H1 (cell line): Measurements from ENCODE around the gene CNNM4. TPM values are rescaled to one million over a fixed set of nuclear protein-coding genes. Genes with fewer than 3 reads are reported as not detected.

Experiments used
- CTCF ChIA-PET: fragments of 300-600 bp; sonication (Branson Sonifier 250); formaldehyde crosslinking; loops from one replicate; lab custom pipeline; 2021; ENCODE audit not compliant: partially characterized antibody; lab: Charles Lee
- POLR2A ChIA-PET: fragments of 300-600 bp; sonication (Branson Sonifier 250); formaldehyde crosslinking; loops from one replicate; lab custom pipeline; 2021; ENCODE audit warnings: inconsistent platforms; ENCODE audit not compliant: partially characterized antibody; lab: Charles Lee
- DNase-seq, 2 experiments: peaks; one replicate each; pipeline versions ENCODE4 v3.0.0 to v3.0.0-alpha.2; 2010 to 2022; ENCODE audit warnings: low spot score in 2 of 2, low read depth in 1 of 2, mixed read lengths in 1 of 2
- FAIRE-seq: peaks from 2 replicates; lab custom pipeline; 2011; peaks lifted over from hg19 to GRCh38; lab: Jason Lieb, UNC
- H2AFZ ChIP-seq: 2 replicates; pipeline ENCODE4 v1.8.1; 2012; ENCODE audit warnings: low read length, inconsistent platforms
- H2AK5ac ChIP-seq: 2 replicates; pipeline ENCODE4 v1.6.1; 2013; ENCODE audit warnings: low read depth, low read length
- H2BK120ac ChIP-seq: replicated peaks from 2 replicates; pipeline ENCODE3; 2013; ENCODE audit warnings: low read depth, low read length, inconsistent platforms
- H2BK12ac ChIP-seq: 2 replicates; pipeline ENCODE4 v1.6.1; 2013; ENCODE audit warnings: low read depth, low read length
- H2BK15ac ChIP-seq: 2 replicates; pipeline ENCODE4 v1.6.1; 2013; ENCODE audit warnings: low read length
- H2BK20ac ChIP-seq: 2 replicates; pipeline ENCODE4 v1.6.1; 2013; ENCODE audit warnings: low read length
- H2BK5ac ChIP-seq: 2 replicates; pipeline ENCODE4 v1.6.1; 2013; ENCODE audit warnings: low read depth, low read length
- H3K14ac ChIP-seq: 2 replicates; pipeline ENCODE4 v1.6.1; 2013; ENCODE audit warnings: inconsistent platforms; ENCODE audit not compliant: insufficient read length
- H3K18ac ChIP-seq: 2 replicates; pipeline ENCODE4 v1.6.1; 2013; ENCODE audit warnings: low read length; ENCODE audit errors: extremely low read depth
- H3K23ac ChIP-seq: 2 replicates; pipeline ENCODE4 v1.6.1; 2013; ENCODE audit warnings: inconsistent platforms; ENCODE audit not compliant: insufficient read length
- H3K23me2 ChIP-seq: 2 replicates; pipeline ENCODE4 v1.6.1; 2013; ENCODE audit warnings: low read depth, low read length
- H3K27ac ChIP-seq: 2 replicates; pipeline ENCODE4 v1.6.1; 2011; ENCODE audit warnings: low read depth, low read length, inconsistent platforms
- H3K27me3 ChIP-seq, 4 experiments: replicated peaks in 1 of 4; 1 replicate in 1 of 4; 2 replicates in 3 of 4; pipeline versions ENCODE4 v1.6.1 to v1.8.1; 2011 to 2013; ENCODE audit warnings: low read length in 3 of 4, mild to moderate bottlenecking in 3 of 4, inconsistent platforms in 2 of 4, mixed read lengths in 2 of 4, moderate library complexity in 1 of 4; ENCODE audit not compliant: control insufficient read depth in 3 of 4, insufficient read depth in 3 of 4; ENCODE audit errors: extremely low read depth in 1 of 4
- H3K36me3 ChIP-seq, 4 experiments: 2 replicates each; pipeline versions ENCODE4 v1.6.1 to v1.8.1; 2011 to 2013; ENCODE audit warnings: mild to moderate bottlenecking in 4 of 4, low read length in 3 of 4, moderate library complexity in 2 of 4, control low read depth in 1 of 4, inconsistent platforms in 1 of 4; ENCODE audit not compliant: insufficient read depth in 4 of 4, control insufficient read depth in 2 of 4
- H3K4ac ChIP-seq: replicated peaks from 2 replicates; pipeline ENCODE3; 2013; ENCODE audit warnings: low read length, low read depth, mixed read lengths, inconsistent platforms; ENCODE audit not compliant: insufficient read length
- H3K4me1 ChIP-seq, 4 experiments: replicated peaks in 1 of 4; 1 replicate in 1 of 4; 2 replicates in 3 of 4; pipeline versions ENCODE4 v1.6.1 to v1.8.1; 2011 to 2013; ENCODE audit warnings: low read length in 3 of 4, inconsistent platforms in 2 of 4, mixed read lengths in 1 of 4; ENCODE audit not compliant: insufficient read depth in 4 of 4, control insufficient read depth in 3 of 4
- H3K4me2 ChIP-seq, 2 experiments: 2 replicates each; pipeline versions ENCODE4 v1.6.1 to v1.8.1; 2011 to 2013; ENCODE audit warnings: low read depth in 2 of 2, low read length in 2 of 2, control low read depth in 1 of 2, inconsistent platforms in 1 of 2, mild to moderate bottlenecking in 1 of 2; ENCODE audit not compliant: insufficient read depth in 1 of 2
- H3K4me3 ChIP-seq, 4 experiments: fragments of 200-600, 300-600 bp in 1 of 4; sonication (generic), shearing (Covaris generic), sonication (Bioruptor Twin) in 1 of 4; 2 replicates each; pipeline versions ENCODE4 v1.5.1 to v1.8.1; 2011 to 2016; ENCODE audit warnings: low read length in 4 of 4, low read depth in 3 of 4, control low read depth in 2 of 4, inconsistent platforms in 2 of 4, mild to moderate bottlenecking in 2 of 4, mixed read lengths in 1 of 4, moderate library complexity in 1 of 4; ENCODE audit not compliant: insufficient read depth in 2 of 4; ENCODE audit errors: extremely low read depth in 1 of 4
- H3K56ac ChIP-seq: replicated peaks from 2 replicates; pipeline ENCODE3; 2013; ENCODE audit warnings: low read depth, mild to moderate bottlenecking, mixed read lengths, low read length, inconsistent platforms; ENCODE audit not compliant: insufficient read length
- H3K79me1 ChIP-seq: 2 replicates; pipeline ENCODE4 v1.6.1; 2013; ENCODE audit warnings: low read depth, low read length, control low read depth
- H3K79me2 ChIP-seq, 2 experiments: 2 replicates each; pipeline versions ENCODE4 v1.6.1 to v1.8.1; 2012 to 2013; ENCODE audit warnings: low read length in 2 of 2, mild to moderate bottlenecking in 2 of 2, inconsistent platforms in 1 of 2; ENCODE audit not compliant: insufficient read depth in 2 of 2, control insufficient read depth in 1 of 2
- H3K9ac ChIP-seq, 4 experiments: replicated peaks in 1 of 4; 1 replicate in 1 of 4; 2 replicates in 3 of 4; pipeline versions ENCODE4 v1.6.1 to v1.8.1; 2011 to 2013; ENCODE audit warnings: low read depth in 3 of 4, low read length in 3 of 4, control low read depth in 2 of 4, mild to moderate bottlenecking in 2 of 4, moderate library complexity in 2 of 4, inconsistent platforms in 1 of 4; ENCODE audit errors: extremely low read depth in 1 of 4
- H3K9me3 ChIP-seq, 2 experiments: 2 replicates each; pipeline versions ENCODE4 v1.6.1 to v1.8.1; 2012 to 2013; ENCODE audit warnings: mild to moderate bottlenecking in 2 of 2, moderate library complexity in 2 of 2, control low read depth in 1 of 2, inconsistent platforms in 1 of 2, low read depth in 1 of 2, low read length in 1 of 2, mixed read lengths in 1 of 2; ENCODE audit not compliant: insufficient read depth in 2 of 2
- H4K20me1 ChIP-seq, 2 experiments: replicated peaks in 1 of 2; 2 replicates each; pipeline versions ENCODE3 to v1.8.1; 2011 to 2013; ENCODE audit warnings: inconsistent platforms in 2 of 2, low read length in 2 of 2, mild to moderate bottlenecking in 1 of 2; ENCODE audit not compliant: insufficient read depth in 2 of 2, control insufficient read depth in 1 of 2
- H4K5ac ChIP-seq: 2 replicates; pipeline ENCODE4 v1.6.1; 2013; ENCODE audit warnings: low read length, low read depth, mixed read lengths, inconsistent platforms; ENCODE audit not compliant: insufficient read length
- H4K8ac ChIP-seq: 2 replicates; pipeline ENCODE4 v1.8.0; 2013; ENCODE audit warnings: mild to moderate bottlenecking, moderate library complexity, low read length, inconsistent platforms; ENCODE audit not compliant: insufficient read depth; ENCODE audit errors: extremely low read depth
- H4K91ac ChIP-seq: replicated peaks from 2 replicates; pipeline ENCODE3; 2013; ENCODE audit warnings: low read length, mixed read lengths, inconsistent platforms; ENCODE audit not compliant: insufficient read length
- SIRT6 ChIP-seq: IDR thresholded peaks from one replicate; pipeline ENCODE4 v1.7.1; 2012; ENCODE audit warnings: low read length, inconsistent platforms
- SP1 ChIP-seq: IDR thresholded peaks from 2 replicates; pipeline ENCODE4 v1.6.1; 2011; ENCODE audit warnings: low read depth, low read length
- WGBS, 2 experiments: shearing (Covaris generic) in 1 of 2; methylation state at CpG; one replicate each; pipeline versions ENCODE4 v1.1.6 to v1.1.7; 2013 to 2015; ENCODE audit warnings: low lambda C conversion rate in 2 of 2, mixed read lengths in 2 of 2, inconsistent platforms in 1 of 2, low coverage in 1 of 2, missing lambda C conversion rate in 1 of 2; ENCODE audit not compliant: insufficient replicate concordance in 2 of 2, insufficient coverage in 1 of 2, insufficient read length in 1 of 2; ENCODE audit errors: extremely low coverage in 1 of 2, missing lambda C conversion rate in 1 of 2; 5-methylcytosine and 5-hydroxymethylcytosine counted together
- polyA plus RNA-seq, 7 experiments: library from polyadenylated mRNA; depleted of rRNA in 3 of 7; stranded (reverse) in 5 of 7; unstranded in 2 of 7; fragments of >200 nt in 5 of 7; fragments of 200-250 nt in 2 of 7; gene quantifications; 1 replicate in 5 of 7; 2 replicates in 1 of 7; 4 replicates in 1 of 7; pipeline versions ENCODE4 v1.2.1 to v1.2.3, GENCODE V29; 2011 to 2013; ENCODE audit warnings: missing spikeins in 2 of 7, mixed read lengths in 2 of 7
- total RNA-seq: library from RNA; stranded (reverse); fragmentation: NEBNext Ultra II Directional; extraction: Animal tissue kit (Norgen Biotek cat#: 25700); gene quantifications from 2 replicates; pipeline ENCODE4 v1.2.1, GENCODE V29; 2021

The CNNM4 gene
- total and polyA plus RNA-seq, 2 of the 8 experiments (the other 6 are each of a cell fraction or from before 2014, with no cell fraction given), result 10.3 to 11.0 TPM

DNA sequence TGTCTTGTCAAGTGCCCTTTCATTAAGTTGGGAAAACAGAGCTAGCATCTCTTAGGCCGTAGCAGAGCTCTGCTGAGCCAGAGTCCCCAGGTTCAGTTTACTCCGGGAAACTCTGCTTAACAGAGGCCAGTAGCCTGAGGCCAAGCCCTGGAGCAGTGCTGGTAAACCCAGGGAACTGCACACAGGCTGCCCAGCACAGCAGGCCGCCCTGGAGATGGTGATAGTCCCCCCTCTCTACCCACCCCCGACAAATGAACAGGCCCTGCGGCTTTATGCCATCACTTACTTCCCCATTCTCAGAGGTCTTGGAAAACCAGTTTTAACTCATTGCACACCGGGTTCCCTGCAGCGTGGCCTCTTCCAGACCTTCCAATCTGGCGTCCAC is 3.5 kb downstream of the CNNM4 start:
- FAIRE-seq, result no peak
- H3K4me2 ChIP-seq, result peak overlapping the region; percentile 78 to 79
- no peak overlapping the region for H4K5ac ChIP-seq
- H3K14ac ChIP-seq, result no peak overlapping the region
- no peak for DNase-seq
- peak overlapping the region; percentile 72 for H2BK12ac ChIP-seq
- H4K20me1 ChIP-seq, result peaks cover 0 to 12% of the 10 kb centered on the region in 2 experiments
- no peak overlapping the region; the same call in 1 of the 2 replicates for H3K27ac ChIP-seq
- no peaks in the 10 kb centered on the region for H3K36me3 ChIP-seq
- H3K23me2 ChIP-seq, result peaks cover 11% of the 10 kb centered on the region
- H3K79me2 ChIP-seq, result peaks cover 0 to 21% of the 10 kb centered on the region in 2 experiments; a peak in 1 of 4 replicates
- H3K4me1 ChIP-seq, result peaks cover 11 to 36% (median 26%) of the 10 kb centered on the region in 4 experiments
- CTCF ChIA-PET, result interaction anchor here (0.8 to 6.8 kb wide), 10 partner anchors 12 to 160 kb away, joined by 3 to 64 read pairs (median 5); no protein-coding TSS in a partner anchor
- WGBS, 2 experiments, result 84% methylated on average over 8 of the region's 8 CpGs; no CpG with 5 or more reads in 1 of the 2 experiments
- H3K27me3 ChIP-seq, result peaks cover 0 to 8% (median 4%) of the 10 kb centered on the region in 4 experiments; a peak in 2 of 7 replicates
- H3K4me3 ChIP-seq, result peak overlapping the region; percentile 35 to 63 (median 47); a peak in 5 of 8 replicates
- 0 out of 2 replicates have a peak overlapping the region, but pooled peaks have one; percentile 65 for H3K18ac ChIP-seq
- H3K23ac ChIP-seq, result no peak overlapping the region
- no peak overlapping the region for H2BK5ac ChIP-seq
- H2BK20ac ChIP-seq, result 0 out of 2 replicates have a peak overlapping the region, but pooled peaks have one; percentile 3
- H2AFZ ChIP-seq, result no peak overlapping the region
- H3K9me3 ChIP-seq, result no peaks in the 10 kb centered on the region
- TF ChIP-seq SP1 (peak; percentile 37; the same call in 1 of the 2 replicates), SIRT6 (no peak)
- TF ChIP-seq, all 59 proteins: peak for 1
- peak overlapping the region; percentile 88; the same call in 1 of the 2 replicates for H2BK15ac ChIP-seq
- peak overlapping the region; percentile 35; the same call in 1 of the 2 replicates for H4K8ac ChIP-seq
- H2AK5ac ChIP-seq, result 0 out of 2 replicates have a peak overlapping the region, but pooled peaks have one; percentile 26
- no peak overlapping the region for H4K91ac ChIP-seq
- H3K9ac ChIP-seq, result peak overlapping the region in 1 of 4 experiments; percentile 1; a peak in 1 of 7 replicates
- H3K4ac ChIP-seq, result no peak overlapping the region
- peaks cover 8% of the 10 kb centered on the region; the same call in 1 of the 2 replicates for H3K79me1 ChIP-seq
- H3K56ac ChIP-seq, result no peak overlapping the region
- H2BK120ac ChIP-seq, result no peak overlapping the region
- POLR2A ChIA-PET, result interaction anchor here (1.5 to 2.7 kb wide), 3 partner anchors 11 to 160 kb away, joined by 3 to 11 read pairs (median 7); partner anchors contain the start of gene CNNM3
